Mesenchymal stem cell (in vitro differentiated cells and primary cell): Measurements from ENCODE around the gene TERB2.
"Not testable (repeated sequence)": the region's sequence is repeated elsewhere in the genome, so short reads cannot be mapped to it uniquely, and the experiment has no call there.

Experiments
- DNase-seq: peaks from one replicate; pipeline ENCODE4 v3.0.0-alpha.2; 2013
- H2AFZ ChIP-seq: one replicate; pipeline ENCODE4 v1.6.1; 2013; ENCODE audit warnings: low read depth, mild to moderate bottlenecking, control low read depth, inconsistent platforms, low read length, moderate library complexity
- H2AK5ac ChIP-seq: 2 replicates; pipeline ENCODE4 v1.6.1; 2013; ENCODE audit warnings: low read length, moderate library complexity, mild to moderate bottlenecking, inconsistent platforms; ENCODE audit not compliant: severe bottlenecking
- H2BK120ac ChIP-seq: one replicate; pipeline ENCODE4 v1.6.1; 2013; ENCODE audit warnings: low read depth, mild to moderate bottlenecking, inconsistent platforms, low read length, moderate library complexity
- H2BK12ac ChIP-seq, 2 experiments: one replicate each; pipeline ENCODE4 v1.6.1; 2013; ENCODE audit warnings: inconsistent platforms in 2 of 2, low read length in 2 of 2, mild to moderate bottlenecking in 2 of 2, moderate library complexity in 2 of 2, control low read depth in 1 of 2
- H2BK15ac ChIP-seq: one replicate; pipeline ENCODE4 v1.6.1; 2013; ENCODE audit warnings: mild to moderate bottlenecking, low read depth, inconsistent platforms; ENCODE audit not compliant: poor library complexity, severe bottlenecking
- H2BK5ac ChIP-seq: 2 replicates; pipeline ENCODE4 v1.6.1; 2013; ENCODE audit warnings: low read depth, mild to moderate bottlenecking, low read length, control low read depth, inconsistent platforms; ENCODE audit not compliant: poor library complexity, severe bottlenecking
- H3K14ac ChIP-seq, 2 experiments: one replicate each; pipeline ENCODE4 v1.6.1; 2013; ENCODE audit warnings: inconsistent platforms in 2 of 2, low read length in 2 of 2, control low read depth in 1 of 2, mild to moderate bottlenecking in 1 of 2, moderate library complexity in 1 of 2
- H3K18ac ChIP-seq, 2 experiments: one replicate each; pipeline ENCODE4 v1.6.1; 2013; ENCODE audit warnings: inconsistent platforms in 2 of 2, low read length in 2 of 2, control low read depth in 1 of 2, low read depth in 1 of 2, mild to moderate bottlenecking in 1 of 2
- H3K23ac ChIP-seq, 2 experiments: one replicate each; pipeline ENCODE4 v1.6.1; 2013; ENCODE audit warnings: inconsistent platforms in 2 of 2, low read length in 2 of 2, mild to moderate bottlenecking in 2 of 2, moderate library complexity in 2 of 2, control low read depth in 1 of 2
- H3K27ac ChIP-seq: 2 replicates; pipeline ENCODE4 v1.5.1; 2013; ENCODE audit warnings: mild to moderate bottlenecking, moderate library complexity, low read length, control low read depth, inconsistent platforms; ENCODE audit not compliant: poor library complexity, severe bottlenecking
- H3K27me3 ChIP-seq, 2 experiments: 2 replicates each; pipeline versions ENCODE4 v1.6.1 to v1.7.0; 2013; ENCODE audit warnings: low read length in 2 of 2, mild to moderate bottlenecking in 2 of 2, moderate library complexity in 2 of 2, control low read depth in 1 of 2, inconsistent platforms in 1 of 2; ENCODE audit not compliant: control insufficient read depth in 1 of 2, insufficient read depth in 1 of 2
- H3K36me3 ChIP-seq, 2 experiments: 2 replicates each; pipeline versions ENCODE4 v1.6.1 to v1.7.0; 2013; ENCODE audit warnings: low read length in 2 of 2, control low read depth in 1 of 2, inconsistent platforms in 1 of 2, low read depth in 1 of 2, mild to moderate bottlenecking in 1 of 2; ENCODE audit not compliant: insufficient read depth in 2 of 2, control insufficient read depth in 1 of 2
- H3K4ac ChIP-seq, 2 experiments: one replicate each; pipeline ENCODE4 v1.6.1; 2013; ENCODE audit warnings: inconsistent platforms in 2 of 2, low read length in 2 of 2, mild to moderate bottlenecking in 2 of 2, moderate library complexity in 2 of 2, control low read depth in 1 of 2, low read depth in 1 of 2
- H3K4me1 ChIP-seq: 2 replicates; pipeline ENCODE4 v1.6.1; 2013; ENCODE audit warnings: low read depth, low read length, control low read depth; ENCODE audit not compliant: control insufficient read depth, insufficient read depth
- H3K4me2 ChIP-seq: 2 replicates; pipeline ENCODE4 v1.6.1; 2013; ENCODE audit warnings: low read length, mild to moderate bottlenecking, inconsistent platforms; ENCODE audit not compliant: poor library complexity, severe bottlenecking
- H3K4me3 ChIP-seq, 2 experiments: 2 replicates each; pipeline versions ENCODE4 v1.5.1 to v1.7.0; 2013; ENCODE audit warnings: low read length in 2 of 2, mild to moderate bottlenecking in 2 of 2, control low read depth in 1 of 2, low read depth in 1 of 2; ENCODE audit not compliant: insufficient read depth in 1 of 2
- H3K79me1 ChIP-seq: replicated peaks from 2 replicates; pipeline ENCODE4 v1.6.1; 2013; ENCODE audit warnings: mild to moderate bottlenecking, control low read depth, low read length, inconsistent platforms; ENCODE audit not compliant: poor library complexity, severe bottlenecking
- H3K9ac ChIP-seq: 2 replicates; pipeline ENCODE4 v1.7.0; 2013; ENCODE audit warnings: mild to moderate bottlenecking, low read length, moderate library complexity
- H3K9me3 ChIP-seq: 2 replicates; pipeline ENCODE4 v1.7.0; 2013; ENCODE audit warnings: mild to moderate bottlenecking, low read length; ENCODE audit not compliant: control insufficient read depth
- H4K8ac ChIP-seq: one replicate; pipeline ENCODE4 v1.6.1; 2013; ENCODE audit warnings: inconsistent platforms, mild to moderate bottlenecking, low read length, moderate library complexity
- H4K91ac ChIP-seq: one replicate; pipeline ENCODE4 v1.6.1; 2013; ENCODE audit warnings: mild to moderate bottlenecking, low read length, inconsistent platforms
- WGBS: methylation state at CpG from one replicate; pipeline ENCODE4 v1.1.7; 2013; ENCODE audit warnings: mixed read lengths; 5-methylcytosine and 5-hydroxymethylcytosine counted together

TERB2 gene

GRCh38 chr15:44987711-44988110 is 31.2 kb downstream of the TERB2 start:
- not testable (repeated sequence) for H4K91ac ChIP-seq, DNase-seq, H3K27ac ChIP-seq, H2BK15ac ChIP-seq, H2BK5ac ChIP-seq, H3K23ac ChIP-seq, H3K9me3 ChIP-seq, H2BK120ac ChIP-seq, H3K4me3 ChIP-seq, H4K8ac ChIP-seq, H2AFZ ChIP-seq, H3K4me1 ChIP-seq, H3K79me1 ChIP-seq, H3K18ac ChIP-seq, H3K4me2 ChIP-seq, H2AK5ac ChIP-seq, H3K4ac ChIP-seq, H3K36me3 ChIP-seq, H3K9ac ChIP-seq, H3K27me3 ChIP-seq, H2BK12ac ChIP-seq, H3K14ac ChIP-seq
- WGBS: no CpG with 5 or more reads among the region's 1 CpG

- not testable (repeated sequence) for H3K9ac ChIP-seq, DNase-seq, H2BK5ac ChIP-seq, H3K18ac ChIP-seq, H2BK15ac ChIP-seq, H2AFZ ChIP-seq, H3K4me1 ChIP-seq, H3K36me3 ChIP-seq, H4K91ac ChIP-seq, H3K27me3 ChIP-seq, H3K27ac ChIP-seq, H4K8ac ChIP-seq, H2BK12ac ChIP-seq, H2BK120ac ChIP-seq, H3K79me1 ChIP-seq, H3K4me2 ChIP-seq, H3K9me3 ChIP-seq, H2AK5ac ChIP-seq, H3K4ac ChIP-seq, H3K4me3 ChIP-seq, H3K14ac ChIP-seq, H3K23ac ChIP-seq
- no CpG with 5 or more reads among the region's 3 CpGs for WGBS
Measured at GRCh38 chr15:44988184-44988869, 31.8 kb downstream of the TERB2 start.

- not testable (repeated sequence) for H2AFZ ChIP-seq, H3K4me3 ChIP-seq
- WGBS: 89% methylated on average over 2 of the region's 5 CpGs
Measured at GRCh38 chr15:44988870-44989219, 32.4 kb downstream of the TERB2 start.

GRCh38 chr15:44997632-44998031 is 41.1 kb downstream of the TERB2 start:
- not testable (repeated sequence) for H3K14ac ChIP-seq, H2BK12ac ChIP-seq, H2BK120ac ChIP-seq, H3K4ac ChIP-seq, H2BK5ac ChIP-seq, H2AK5ac ChIP-seq, H3K4me2 ChIP-seq, H3K27me3 ChIP-seq, H3K18ac ChIP-seq, H3K4me3 ChIP-seq, H2AFZ ChIP-seq, H4K8ac ChIP-seq, H3K9ac ChIP-seq, H3K79me1 ChIP-seq, H3K27ac ChIP-seq, H3K36me3 ChIP-seq, H3K9me3 ChIP-seq, H3K4me1 ChIP-seq, DNase-seq, H3K23ac ChIP-seq, H4K91ac ChIP-seq, H2BK15ac ChIP-seq
- 73% methylated on average over 2 of the region's 3 CpGs for WGBS

More at GRCh38 chr15:44988870-44989219, 32.4 kb downstream of the TERB2 start:
- H3K4me2 ChIP-seq, H3K9me3 ChIP-seq, H3K27me3 ChIP-seq, H3K27ac ChIP-seq, DNase-seq, H3K79me1 ChIP-seq, H3K4ac ChIP-seq, H4K8ac ChIP-seq, H2BK12ac ChIP-seq, H4K91ac ChIP-seq, H3K14ac ChIP-seq, H3K9ac ChIP-seq, H3K4me1 ChIP-seq, H3K18ac ChIP-seq, H3K36me3 ChIP-seq, H2BK5ac ChIP-seq, H3K23ac ChIP-seq, H2BK15ac ChIP-seq, H2AK5ac ChIP-seq, H2BK120ac ChIP-seq: not testable (repeated sequence)
